Activated T-helper 9 cell treated with anti-CD3 and anti-CD28 coated beads, Interleukin-2, amount 50 U/mL, for 16 hours (primary cell): ENCODE measurements around the gene CFAP99.

Experiments
- DNase-seq: peaks from one replicate; pipeline ENCODE4 v3.0.0-alpha.2; 2020; ENCODE audit warnings: low read depth

CFAP99 gene

DNA sequence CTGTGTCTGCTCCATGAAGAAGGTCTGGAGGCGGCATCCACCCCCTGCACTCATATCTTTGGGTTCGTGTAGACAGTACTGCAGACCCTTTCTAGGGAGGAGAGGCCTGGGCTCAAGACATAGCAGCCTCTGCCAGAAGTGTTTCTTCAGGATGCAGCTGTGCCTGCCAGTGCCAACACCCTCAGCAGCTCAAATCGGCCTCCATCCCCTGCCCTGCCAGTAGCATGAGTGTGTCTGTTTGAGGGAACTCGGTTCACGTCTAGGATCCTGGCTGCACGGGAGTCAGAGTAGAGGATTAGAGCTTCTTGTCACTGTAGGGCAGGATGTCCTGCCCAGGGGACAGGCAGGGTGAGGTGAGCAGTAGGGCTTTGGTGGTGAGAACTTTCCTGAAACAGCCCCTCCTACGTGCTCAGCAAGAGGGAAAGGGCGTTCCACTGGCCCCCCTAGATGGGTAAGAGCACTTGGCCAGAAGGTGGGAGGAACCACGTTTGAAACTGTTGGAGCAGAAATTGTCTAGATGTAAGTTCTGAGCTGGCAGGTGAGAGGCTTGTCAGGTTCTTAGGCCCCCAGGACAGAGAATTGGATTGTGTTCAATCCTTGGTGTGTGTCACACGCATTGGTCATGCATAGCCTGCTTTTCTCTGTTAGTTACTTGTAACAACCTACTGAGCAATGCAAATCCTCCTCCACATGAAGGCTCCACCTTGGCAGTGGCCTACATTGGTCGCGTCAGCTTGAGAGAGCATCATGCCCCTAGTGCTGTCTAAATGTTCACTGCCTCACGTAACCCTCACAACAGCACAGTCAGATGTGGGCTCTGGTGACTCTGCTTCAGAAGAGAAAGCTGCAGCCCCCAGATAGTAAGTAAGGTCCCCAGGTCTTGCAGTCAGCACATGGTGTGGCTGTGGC is 91.8 kb downstream of the CFAP99 start:
- DNase-seq = no peak

GRCh38 chr4:2511645-2512131 is 92.9 kb downstream of the CFAP99 start:
- no peak for DNase-seq
